H9 (cell line): ENCODE measurements around the gene TRIO. TPM values are rescaled to one million over a fixed set of nuclear protein-coding genes. Genes with fewer than 3 reads are reported as not detected.

Source experiments
- DNase-seq: peaks from one replicate; pipeline ENCODE4 v3.0.0-alpha.2; 2017
- H2AFZ ChIP-seq: one replicate; pipeline ENCODE4 v1.6.1; 2013; ENCODE audit warnings: mild to moderate bottlenecking, low read length, control low read depth, moderate library complexity
- H2AK5ac ChIP-seq: 2 replicates; pipeline ENCODE4 v1.6.1; 2013; ENCODE audit warnings: low read length, control low read depth, mixed read lengths; ENCODE audit not compliant: insufficient read length
- H2BK120ac ChIP-seq: one replicate; pipeline ENCODE4 v1.6.1; 2013; ENCODE audit warnings: low read depth, mild to moderate bottlenecking, low read length, control low read depth, inconsistent platforms; ENCODE audit not compliant: poor library complexity, severe bottlenecking
- H2BK12ac ChIP-seq: 2 replicates; pipeline ENCODE4 v1.6.1; 2013; ENCODE audit warnings: low read length, control low read depth, mixed read lengths, low read depth; ENCODE audit not compliant: insufficient read length
- H2BK15ac ChIP-seq: 2 replicates; pipeline ENCODE4 v1.6.1; 2013; ENCODE audit warnings: low read depth, low read length, control low read depth
- H2BK20ac ChIP-seq: one replicate; pipeline ENCODE4 v1.6.1; 2013; ENCODE audit warnings: low read depth, mild to moderate bottlenecking, low read length, control low read depth, inconsistent platforms; ENCODE audit not compliant: poor library complexity, severe bottlenecking
- H2BK5ac ChIP-seq: 2 replicates; pipeline ENCODE4 v1.6.1; 2013; ENCODE audit warnings: low read length, control low read depth, mixed read lengths; ENCODE audit not compliant: insufficient read length
- H3K14ac ChIP-seq: 2 replicates; pipeline ENCODE4 v1.6.1; 2013; ENCODE audit warnings: low read length, control low read depth; ENCODE audit not compliant: insufficient read depth
- H3K18ac ChIP-seq: 2 replicates; pipeline ENCODE4 v1.6.1; 2013; ENCODE audit warnings: low read depth, mild to moderate bottlenecking, mixed read lengths, low read length, control low read depth; ENCODE audit not compliant: insufficient read length
- H3K23ac ChIP-seq: 2 replicates; pipeline ENCODE4 v1.6.1; 2013; ENCODE audit warnings: low read length, control low read depth, mixed read lengths, low read depth; ENCODE audit not compliant: insufficient read length
- H3K23me2 ChIP-seq: 2 replicates; pipeline ENCODE4 v1.6.1; 2013; ENCODE audit warnings: low read depth, mild to moderate bottlenecking, mixed read lengths, low read length, control low read depth; ENCODE audit not compliant: insufficient read length, poor library complexity, severe bottlenecking
- H3K27ac ChIP-seq: 2 replicates; pipeline ENCODE4 v1.5.1; 2013; ENCODE audit warnings: low read length, control low read depth, mixed read lengths, low read depth; ENCODE audit not compliant: insufficient read length
- H3K27me3 ChIP-seq: 2 replicates; pipeline ENCODE4 v1.6.1; 2013; ENCODE audit warnings: low read length, control low read depth, inconsistent platforms; ENCODE audit not compliant: insufficient read depth
- H3K4ac ChIP-seq: 2 replicates; pipeline ENCODE4 v1.6.1; 2013; ENCODE audit warnings: low read depth, mild to moderate bottlenecking, control low read depth, inconsistent platforms, low read length, moderate library complexity
- H3K4me1 ChIP-seq: 2 replicates; pipeline ENCODE4 v1.6.1; 2013; ENCODE audit warnings: low read length, control low read depth, inconsistent platforms; ENCODE audit not compliant: insufficient read depth
- H3K4me2 ChIP-seq: 2 replicates; pipeline ENCODE4 v1.6.1; 2013; ENCODE audit warnings: low read length, control low read depth, mixed read lengths; ENCODE audit not compliant: insufficient read length, insufficient read depth
- H3K56ac ChIP-seq: 2 replicates; pipeline ENCODE4 v1.6.1; 2013; ENCODE audit warnings: low read depth, mild to moderate bottlenecking, mixed read lengths, low read length, control low read depth; ENCODE audit not compliant: insufficient read length
- H3K79me1 ChIP-seq: 2 replicates; pipeline ENCODE4 v1.6.1; 2013; ENCODE audit warnings: low read depth, mild to moderate bottlenecking, moderate library complexity, low read length, control low read depth, inconsistent platforms; ENCODE audit not compliant: insufficient read depth, poor library complexity, severe bottlenecking
- H3K79me2 ChIP-seq: 2 replicates; pipeline ENCODE4 v1.6.1; 2013; ENCODE audit warnings: low read length, control low read depth, inconsistent platforms; ENCODE audit not compliant: insufficient read depth
- H3K9ac ChIP-seq: 2 replicates; pipeline ENCODE4 v1.6.1; 2013; ENCODE audit warnings: low read length, control low read depth, mixed read lengths; ENCODE audit not compliant: insufficient read length; ENCODE audit errors: extremely low read depth
- H3K9me3 ChIP-seq: one replicate; pipeline ENCODE4 v1.6.1; 2013; ENCODE audit warnings: low read depth, low read length, inconsistent platforms; ENCODE audit not compliant: control insufficient read depth
- H3T11ph ChIP-seq: one replicate; pipeline ENCODE4 v1.6.1; 2013; ENCODE audit warnings: mild to moderate bottlenecking, low read length, control low read depth, inconsistent platforms
- H4K20me1 ChIP-seq: one replicate; pipeline ENCODE4 v1.6.1; 2013; ENCODE audit not compliant: control insufficient read depth, insufficient read length, insufficient read depth
- H4K5ac ChIP-seq: 2 replicates; pipeline ENCODE4 v1.6.1; 2013; ENCODE audit warnings: low read depth, mild to moderate bottlenecking, mixed read lengths, low read length, control low read depth; ENCODE audit not compliant: insufficient read length
- H4K8ac ChIP-seq: replicated peaks from 2 replicates; pipeline ENCODE4 v1.6.1; 2013; ENCODE audit warnings: low read length, control low read depth, mixed read lengths, low read depth; ENCODE audit not compliant: insufficient read length
- H4K91ac ChIP-seq: 2 replicates; pipeline ENCODE4 v1.6.1; 2013; ENCODE audit warnings: low read depth, mild to moderate bottlenecking, moderate library complexity, mixed read lengths, low read length, control low read depth; ENCODE audit not compliant: insufficient read length
- H3K27ac Mint-ChIP-seq, 3 experiments: 2 replicates in 2 of 3; 3 replicates in 1 of 3; pipeline ENCODE4 v1.8.0; 2020 to 2021; ENCODE audit warnings: mixed read lengths in 3 of 3, mild to moderate bottlenecking in 1 of 3, moderate library complexity in 1 of 3
- H3K27me3 Mint-ChIP-seq: 2 replicates; pipeline ENCODE4 v1.8.0; 2021; ENCODE audit warnings: low read depth, mild to moderate bottlenecking, moderate library complexity, mixed read lengths
- H3K36me3 Mint-ChIP-seq, 3 experiments: 2 replicates in 2 of 3; 3 replicates in 1 of 3; pipeline ENCODE4 v1.8.0; 2020 to 2021; ENCODE audit warnings: low read depth in 3 of 3, mixed read lengths in 3 of 3; ENCODE audit not compliant: insufficient read depth in 1 of 3
- H3K4me1 Mint-ChIP-seq, 2 experiments: 2 replicates each; pipeline ENCODE4 v1.8.0; 2020; ENCODE audit warnings: mixed read lengths in 2 of 2
- H3K4me3 Mint-ChIP-seq, 2 experiments: 2 replicates in 1 of 2; 3 replicates in 1 of 2; pipeline ENCODE4 v1.8.0; 2020 to 2021; ENCODE audit warnings: mild to moderate bottlenecking in 2 of 2, mixed read lengths in 2 of 2, moderate library complexity in 1 of 2
- H3K9me3 Mint-ChIP-seq, 2 experiments: 2 replicates in 1 of 2; 3 replicates in 1 of 2; pipeline ENCODE4 v1.8.0; 2020; ENCODE audit warnings: mild to moderate bottlenecking in 2 of 2, mixed read lengths in 2 of 2, moderate library complexity in 1 of 2
- WGBS: extraction: QIAGEN DNeasy Blood & Tissue Kit; methylation state at CpG from one replicate; pipeline ENCODE4 v1.1.7; 2013; ENCODE audit warnings: missing lambda C conversion rate, low lambda C conversion rate, mixed read lengths; ENCODE audit not compliant: insufficient read length; ENCODE audit errors: extremely low coverage; 5-methylcytosine and 5-hydroxymethylcytosine counted together
- total RNA-seq: library from RNA; stranded (reverse); gene quantifications from 2 replicates; pipeline ENCODE4 v1.2.1, GENCODE V29; 2021
- TF ChIP-seq, protein P1 (sequence below): fragments of 200-600 bp; sonication (generic); conservative IDR thresholded peaks from 3 replicates; pipeline ENCODE4 v1.8.0; 2021; ENCODE audit warnings: antibody characterized with exemption, mild to moderate bottlenecking

Gene TRIO
- total RNA-seq, 1 experiment from 2014 or later: 87.8 TPM

DNA sequence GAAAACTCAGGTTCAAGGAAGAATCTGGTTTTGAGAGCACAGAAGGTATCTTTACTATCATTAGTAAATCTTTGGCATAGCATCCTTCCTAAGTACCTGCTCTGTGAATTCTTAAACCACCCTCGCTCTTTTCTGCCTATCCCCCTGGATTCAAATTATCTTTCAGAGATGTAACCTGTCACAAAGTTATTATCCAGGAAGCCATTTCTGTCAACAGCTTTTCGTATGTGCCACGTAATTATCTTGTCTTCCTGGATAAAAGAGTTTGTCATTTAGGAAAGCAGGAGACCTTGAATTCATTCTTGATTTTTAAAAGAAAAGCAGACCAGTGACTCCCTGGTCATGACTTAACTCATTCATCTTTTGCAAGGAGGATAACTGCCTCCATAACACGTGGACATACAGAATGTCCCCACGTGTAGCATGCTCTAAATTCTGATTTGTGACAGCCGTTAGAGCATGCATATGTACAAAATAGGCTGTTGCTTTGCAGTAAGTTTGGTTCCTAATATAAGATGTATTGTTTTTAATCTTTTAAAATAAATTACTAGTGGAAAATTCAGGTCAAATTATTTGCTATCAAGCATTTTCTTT lies 189.0 kb downstream of the TRIO start:
- Histone ChIP-seq H3K23me2 (no peaks in the 10 kb centered on the region), H3K56ac (no peak overlapping the region), H3K18ac (no peak overlapping the region), H3K79me1 (no peaks in the 10 kb centered on the region), H2AK5ac (no peak overlapping the region), H2AFZ (no peak overlapping the region), H3K23ac (no peak overlapping the region), H3T11ph (no peak overlapping the region), H3K9me3 (no peaks in the 10 kb centered on the region), H3K4me1 (no peaks in the 10 kb centered on the region), H3K79me2 (no peaks in the 10 kb centered on the region), H4K91ac (no peak overlapping the region), H2BK5ac (no peak overlapping the region), H4K20me1 (no peaks in the 10 kb centered on the region), H2BK20ac (no peak overlapping the region), H3K27ac (no peak overlapping the region), H4K8ac (no peak overlapping the region), H2BK15ac (no peak overlapping the region), H2BK120ac (no peak overlapping the region), H3K4me2 (no peak overlapping the region), H3K4ac (no peak overlapping the region), H3K27me3 (no peaks in the 10 kb centered on the region), H4K5ac (no peak overlapping the region), H3K14ac (no peak overlapping the region), H3K9ac (no peak overlapping the region), H2BK12ac (no peak overlapping the region)
- Mint-ChIP-seq H3K4me3 (no peak overlapping the region), H3K27ac (0 out of 7 replicates have a peak overlapping the region, but pooled peaks of 1 of the 3 experiments have one; percentile 57), H3K4me1 (peaks cover 4 to 13% of the 10 kb centered on the region in 2 experiments; a peak in 3 of 4 replicates), H3K9me3 (no peaks in the 10 kb centered on the region), H3K36me3 (peaks cover 8 to 31% (median 20%) of the 10 kb centered on the region in 3 experiments; a peak in 6 of 7 replicates), H3K27me3 (no peaks in the 10 kb centered on the region; the same call in 1 of the 2 replicates)
- TF ChIP-seq, protein P1, sequence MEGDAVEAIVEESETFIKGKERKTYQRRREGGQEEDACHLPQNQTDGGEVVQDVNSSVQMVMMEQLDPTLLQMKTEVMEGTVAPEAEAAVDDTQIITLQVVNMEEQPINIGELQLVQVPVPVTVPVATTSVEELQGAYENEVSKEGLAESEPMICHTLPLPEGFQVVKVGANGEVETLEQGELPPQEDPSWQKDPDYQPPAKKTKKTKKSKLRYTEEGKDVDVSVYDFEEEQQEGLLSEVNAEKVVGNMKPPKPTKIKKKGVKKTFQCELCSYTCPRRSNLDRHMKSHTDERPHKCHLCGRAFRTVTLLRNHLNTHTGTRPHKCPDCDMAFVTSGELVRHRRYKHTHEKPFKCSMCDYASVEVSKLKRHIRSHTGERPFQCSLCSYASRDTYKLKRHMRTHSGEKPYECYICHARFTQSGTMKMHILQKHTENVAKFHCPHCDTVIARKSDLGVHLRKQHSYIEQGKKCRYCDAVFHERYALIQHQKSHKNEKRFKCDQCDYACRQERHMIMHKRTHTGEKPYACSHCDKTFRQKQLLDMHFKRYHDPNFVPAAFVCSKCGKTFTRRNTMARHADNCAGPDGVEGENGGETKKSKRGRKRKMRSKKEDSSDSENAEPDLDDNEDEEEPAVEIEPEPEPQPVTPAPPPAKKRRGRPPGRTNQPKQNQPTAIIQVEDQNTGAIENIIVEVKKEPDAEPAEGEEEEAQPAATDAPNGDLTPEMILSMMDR: no peak
- no peak for DNase-seq
- no CpG with 5 or more reads among the region's 6 CpGs for WGBS
